RWPE2 (cell line): Measurements from ENCODE around the gene ELFN1.

Experiments
- ATAC-seq: fragments of 200-7000 bp; cut with Tn5 transposase; 3 replicates; pipeline ENCODE4 v1.9.1; 2021; ENCODE audit warnings: low read depth
- DNase-seq: peaks from one replicate; pipeline ENCODE4 v3.0.0-alpha.2; 2020; ENCODE audit warnings: low spot score
- H3K27ac ChIP-seq: fragments of 450-650 bp; 2 replicates; pipeline ENCODE4 v1.5.1; 2017; ENCODE audit warnings: mild to moderate bottlenecking; ENCODE audit not compliant: poor library complexity, severe bottlenecking
- H3K27me3 ChIP-seq: fragments of 250-450 bp; sonication (Bioruptor Pico); 2 replicates; pipeline ENCODE4 v1.5.1; 2021; ENCODE audit warnings: mild to moderate bottlenecking, moderate library complexity; ENCODE audit not compliant: insufficient read depth, poor library complexity, severe bottlenecking
- H3K36me3 ChIP-seq: fragments of 250-450 bp; sonication (Bioruptor Pico); 2 replicates; pipeline ENCODE4 v1.5.1; 2020; ENCODE audit warnings: low read depth, mild to moderate bottlenecking, moderate library complexity
- H3K4me1 ChIP-seq: fragments of 250-450 bp; sonication (Bioruptor Pico); 2 replicates; pipeline ENCODE4 v1.5.1; 2021; ENCODE audit warnings: mild to moderate bottlenecking, moderate library complexity; ENCODE audit not compliant: insufficient read depth, poor library complexity, severe bottlenecking
- H3K4me3 ChIP-seq: fragments of 250-450 bp; sonication (Bioruptor Pico); 2 replicates; pipeline ENCODE4 v1.5.1; 2021; ENCODE audit warnings: mild to moderate bottlenecking, moderate library complexity; ENCODE audit not compliant: severe bottlenecking
- H3K9me3 ChIP-seq: fragments of 250-450 bp; sonication (Bioruptor Pico); 2 replicates; pipeline ENCODE4 v1.5.1; 2021; ENCODE audit warnings: mild to moderate bottlenecking, moderate library complexity; ENCODE audit not compliant: severe bottlenecking
- TF ChIP-seq, protein P1 (sequence below): fragments of 450-650 bp; IDR thresholded peaks from one replicate; pipeline ENCODE4 v1.5.1; 2017; ENCODE audit warnings: mild to moderate bottlenecking, moderate library complexity; ENCODE audit not compliant: poor library complexity, severe bottlenecking

ELFN1 gene

DNA sequence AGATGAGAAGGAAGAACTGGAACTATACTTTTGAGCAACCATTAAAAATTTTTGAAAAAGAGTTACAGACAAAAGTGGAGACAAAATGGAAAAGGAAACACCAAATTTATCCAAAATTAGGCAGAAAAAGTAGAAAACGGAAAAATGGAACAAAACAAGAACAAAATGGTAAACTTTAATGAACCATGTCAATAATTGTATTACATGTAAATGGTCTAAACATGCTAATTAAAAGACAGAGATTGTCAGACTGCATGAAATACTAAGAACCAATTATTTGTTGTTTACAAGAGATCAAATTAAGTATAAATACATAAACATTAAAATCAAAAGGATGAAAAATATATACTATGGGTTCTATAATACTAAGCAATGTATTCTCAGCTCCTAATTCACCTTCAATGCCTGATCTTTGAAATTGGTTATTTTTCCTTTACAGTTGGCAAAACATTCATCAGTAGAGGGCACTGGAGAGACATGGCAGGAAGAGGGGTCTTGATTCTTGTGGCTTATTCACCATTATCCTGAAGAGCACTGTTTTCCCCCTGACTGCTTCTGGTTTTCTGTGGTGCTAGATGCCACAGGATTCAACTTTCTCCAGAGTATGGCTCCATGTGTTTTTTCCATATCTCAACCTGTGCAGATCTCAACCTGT is 124.9 kb downstream of the ELFN1 start:
- no peak overlapping the region for H3K4me3 ChIP-seq
- peaks cover 8% of the 10 kb centered on the region for H3K9me3 ChIP-seq
- no peak for DNase-seq
- no peak overlapping the region for H3K27ac ChIP-seq
- H3K27me3 ChIP-seq: peaks cover 3% of the 10 kb centered on the region
- TF ChIP-seq, protein P1, sequence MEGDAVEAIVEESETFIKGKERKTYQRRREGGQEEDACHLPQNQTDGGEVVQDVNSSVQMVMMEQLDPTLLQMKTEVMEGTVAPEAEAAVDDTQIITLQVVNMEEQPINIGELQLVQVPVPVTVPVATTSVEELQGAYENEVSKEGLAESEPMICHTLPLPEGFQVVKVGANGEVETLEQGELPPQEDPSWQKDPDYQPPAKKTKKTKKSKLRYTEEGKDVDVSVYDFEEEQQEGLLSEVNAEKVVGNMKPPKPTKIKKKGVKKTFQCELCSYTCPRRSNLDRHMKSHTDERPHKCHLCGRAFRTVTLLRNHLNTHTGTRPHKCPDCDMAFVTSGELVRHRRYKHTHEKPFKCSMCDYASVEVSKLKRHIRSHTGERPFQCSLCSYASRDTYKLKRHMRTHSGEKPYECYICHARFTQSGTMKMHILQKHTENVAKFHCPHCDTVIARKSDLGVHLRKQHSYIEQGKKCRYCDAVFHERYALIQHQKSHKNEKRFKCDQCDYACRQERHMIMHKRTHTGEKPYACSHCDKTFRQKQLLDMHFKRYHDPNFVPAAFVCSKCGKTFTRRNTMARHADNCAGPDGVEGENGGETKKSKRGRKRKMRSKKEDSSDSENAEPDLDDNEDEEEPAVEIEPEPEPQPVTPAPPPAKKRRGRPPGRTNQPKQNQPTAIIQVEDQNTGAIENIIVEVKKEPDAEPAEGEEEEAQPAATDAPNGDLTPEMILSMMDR: no peak
- no peak for ATAC-seq
- no peaks in the 10 kb centered on the region for H3K4me1 ChIP-seq
- no peaks in the 10 kb centered on the region for H3K36me3 ChIP-seq
